GM18499 (cell line): Measurements from ENCODE around the gene FFAR4.

ENCODE experiments used
- ATAC-seq: cut with Tn5 transposase; IDR thresholded peaks from one replicate; pipeline ENCODE4 v1.9.1; 2021; ENCODE audit warnings: moderate number of reproducible peaks; ENCODE audit not compliant: insufficient read depth, unreplicated experiment

FFAR4 gene

DNA sequence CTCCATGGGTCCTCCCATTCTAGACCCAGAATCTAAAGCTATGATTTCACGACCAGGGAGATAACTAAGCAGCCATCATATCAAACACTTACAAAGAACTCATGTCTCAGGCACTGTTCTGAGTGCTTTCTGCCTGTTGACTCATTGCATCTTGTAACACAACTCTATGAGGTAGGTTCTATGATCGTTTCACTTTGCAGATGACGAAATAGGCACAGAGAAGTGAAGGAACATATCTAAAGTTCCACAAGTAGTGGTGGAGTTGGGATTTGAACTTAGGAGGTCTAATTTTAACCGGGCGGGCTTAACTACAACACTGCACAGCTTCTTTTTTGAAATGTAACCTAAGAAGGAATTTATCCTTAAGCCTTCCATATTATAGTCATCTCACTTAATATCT is 31.7 kb downstream of the FFAR4 start:
- no peak for ATAC-seq

- ATAC-seq = no peak
Observed at GRCh38 chr10:93599335-93599734, 32.9 kb downstream of the FFAR4 start.

GRCh38 chr10:93599778-93600177 is 33.3 kb downstream of the FFAR4 start:
- no peak for ATAC-seq

DNA sequence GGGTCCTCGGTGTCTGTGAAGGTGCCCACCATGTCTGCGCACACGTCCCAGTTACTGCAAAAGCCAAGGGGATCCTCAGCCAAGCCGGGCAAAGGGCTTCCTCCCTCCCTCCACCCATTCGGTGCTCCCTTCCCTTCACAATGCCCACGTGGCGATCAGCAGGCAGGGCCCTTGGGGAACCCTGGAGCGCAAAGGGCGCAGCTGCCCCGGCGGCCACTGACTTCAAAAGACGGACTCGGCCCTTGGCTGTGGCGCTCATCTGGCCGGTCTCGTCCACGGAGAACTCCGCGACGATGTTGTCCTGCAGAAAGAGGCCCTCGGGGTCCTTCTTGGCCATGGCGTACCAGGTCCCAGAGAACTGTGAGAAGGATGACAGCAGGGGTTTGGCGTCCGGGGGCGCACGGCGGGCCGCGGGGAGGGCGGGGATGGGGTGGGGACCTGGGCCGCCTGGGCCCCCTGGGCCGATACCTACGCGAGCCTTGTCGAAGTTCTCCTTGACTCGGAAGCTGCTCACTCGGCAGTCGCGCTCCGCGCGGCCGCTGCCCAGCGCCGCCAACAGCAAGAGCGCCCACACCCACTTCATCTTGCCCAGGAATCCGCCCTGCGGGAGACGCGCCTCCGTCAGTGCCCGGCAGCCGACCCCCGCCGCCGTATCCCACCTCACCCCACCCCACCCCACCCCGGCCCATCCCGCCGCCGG is 34.1 kb downstream of the FFAR4 start:
- ATAC-seq = no peak

DNA sequence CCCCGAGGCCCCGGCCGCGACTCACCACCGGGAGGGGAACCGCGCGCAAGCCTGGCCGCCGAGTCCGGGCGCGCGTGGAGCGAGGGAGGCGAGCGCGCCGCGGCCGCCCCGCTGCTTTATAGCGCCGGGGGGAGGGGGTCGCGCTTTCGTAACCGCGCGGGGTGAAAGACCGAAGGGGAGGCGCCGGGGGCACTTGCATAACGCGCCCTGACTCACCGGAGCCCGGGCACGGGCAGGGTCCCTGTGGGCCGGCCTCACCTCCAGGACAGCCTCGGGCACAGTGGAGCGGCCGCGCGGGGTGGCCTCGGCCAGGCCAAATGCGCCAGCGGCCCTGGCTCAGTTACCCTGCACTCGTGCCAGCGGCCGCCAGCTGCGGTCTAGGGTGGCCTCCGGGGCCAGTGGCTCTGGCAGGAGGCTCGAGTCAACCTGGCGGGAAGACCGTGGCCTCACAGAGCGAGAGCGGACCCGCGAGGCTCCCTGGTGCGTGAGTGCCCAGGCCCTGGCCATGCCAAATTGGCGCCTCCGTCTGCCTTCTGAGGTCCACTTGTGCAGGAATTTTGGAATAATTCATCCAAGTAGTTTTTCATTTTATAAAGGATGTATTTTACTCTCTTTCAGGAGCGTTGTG is 34.8 kb downstream of the FFAR4 start, which contains the start of gene RBP4:
TSS of gene RBP4 (minus strand) at position 90 of the 628 bp plus-strand sequence. CDS start 207 bp downstream, outside the sequence.
- ATAC-seq = no peak

DNA sequence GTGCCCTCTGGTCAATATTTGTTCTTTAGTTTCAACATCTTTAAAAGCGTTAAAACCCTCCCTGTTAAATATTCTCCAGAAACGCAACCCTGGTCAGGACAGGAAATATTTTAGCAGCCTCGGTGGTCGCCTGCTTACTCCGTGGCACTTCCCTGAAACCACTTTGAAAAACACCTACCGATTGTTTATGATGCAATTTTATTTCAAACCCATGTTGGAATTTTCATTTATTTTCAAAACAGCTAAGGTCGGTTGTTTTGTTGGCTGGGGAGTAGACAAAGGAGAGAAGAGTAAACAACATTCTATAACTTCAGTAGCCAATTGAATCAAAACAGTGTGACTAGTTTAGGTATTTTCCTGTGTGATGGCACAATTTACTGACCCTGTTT is 35.3 kb downstream of the FFAR4 start:
- ATAC-seq = no peak

GRCh38 chr10:93603023-93603422 is 36.6 kb downstream of the FFAR4 start:
- ATAC-seq = no peak

DNA sequence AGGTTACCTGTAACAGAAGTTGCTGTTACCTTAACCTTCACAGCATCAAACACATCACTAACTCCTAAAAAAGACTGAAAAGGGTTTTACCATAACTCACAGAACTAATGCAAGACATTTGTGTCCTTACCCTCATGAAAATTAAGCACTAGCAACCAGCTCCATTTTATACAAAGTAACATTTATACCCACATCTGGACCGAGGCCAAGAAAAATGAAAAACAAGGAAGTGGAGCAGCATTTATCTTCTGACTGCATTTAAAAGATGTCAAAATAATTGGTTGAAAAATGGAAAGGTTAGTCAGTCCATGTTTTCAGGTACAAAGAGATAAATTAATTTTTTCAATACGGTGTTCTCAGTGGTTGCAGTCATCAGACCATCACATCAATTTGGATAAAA is 37.7 kb downstream of the FFAR4 start:
- ATAC-seq = no peak

- no peak for ATAC-seq
Observed at GRCh38 chr10:93608421-93608820, 42.0 kb downstream of the FFAR4 start.

- no peak for ATAC-seq
Observed at GRCh38 chr10:93612311-93612710, 45.8 kb downstream of the FFAR4 start, which contains the start of gene PDE6C. TSS of gene PDE6C (plus strand) at chr10:93612537. CDS start at chr10:93612726, 189 bp downstream.

DNA sequence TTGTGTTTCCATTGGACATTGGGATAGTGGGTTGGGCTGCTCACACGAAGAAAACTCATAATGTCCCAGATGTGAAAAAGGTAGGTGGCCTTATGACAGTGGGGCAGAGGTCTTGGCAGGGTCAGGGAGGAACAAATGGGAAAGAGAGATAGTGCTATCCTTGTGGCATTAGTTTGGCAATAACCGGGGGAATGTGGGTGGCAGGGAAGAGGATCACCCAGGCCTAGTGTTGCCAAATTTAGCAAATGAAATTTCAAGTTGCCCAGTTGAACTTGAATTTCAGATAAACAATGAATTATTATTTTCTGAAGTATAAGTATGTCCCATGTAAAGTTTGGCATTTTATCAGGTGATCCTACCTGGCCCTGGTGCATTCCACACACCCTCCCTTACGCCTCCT is 46.7 kb downstream of the FFAR4 start:
- no peak for ATAC-seq

DNA sequence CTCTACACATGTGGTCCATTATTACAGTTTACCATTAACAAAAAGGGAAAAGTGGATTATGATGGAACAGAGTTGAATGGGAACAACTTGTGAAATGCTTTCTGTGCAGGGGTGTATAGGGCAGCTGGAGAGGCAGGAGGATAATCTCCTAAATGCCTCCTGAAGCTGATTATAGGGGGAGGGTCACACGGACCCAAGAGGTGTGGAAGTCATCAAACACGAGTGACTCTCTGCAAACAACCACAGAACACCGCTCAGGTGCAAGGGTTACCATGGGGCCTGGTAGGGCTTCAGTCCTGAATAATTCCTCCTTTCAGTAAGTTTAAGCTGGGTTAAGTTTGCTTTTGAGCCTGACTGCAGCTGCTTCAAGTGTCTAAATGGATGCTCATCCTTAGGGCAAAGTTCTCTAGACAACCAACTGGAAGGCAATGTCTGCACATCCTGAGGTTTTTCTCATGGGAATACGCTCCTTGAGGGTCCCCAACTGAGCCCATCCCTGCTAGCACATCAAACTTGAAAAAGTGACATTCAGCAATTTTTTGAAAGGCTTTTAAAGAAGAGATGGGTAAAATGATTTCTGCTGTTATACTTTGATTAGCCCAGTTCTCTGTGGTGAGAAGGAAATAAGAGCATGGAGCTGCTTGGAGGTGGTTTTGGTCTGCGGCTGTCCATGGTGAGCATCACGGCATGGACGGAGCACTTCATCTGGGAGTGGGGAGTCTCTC is 47.8 kb downstream of the FFAR4 start:
- ATAC-seq = no peak

DNA sequence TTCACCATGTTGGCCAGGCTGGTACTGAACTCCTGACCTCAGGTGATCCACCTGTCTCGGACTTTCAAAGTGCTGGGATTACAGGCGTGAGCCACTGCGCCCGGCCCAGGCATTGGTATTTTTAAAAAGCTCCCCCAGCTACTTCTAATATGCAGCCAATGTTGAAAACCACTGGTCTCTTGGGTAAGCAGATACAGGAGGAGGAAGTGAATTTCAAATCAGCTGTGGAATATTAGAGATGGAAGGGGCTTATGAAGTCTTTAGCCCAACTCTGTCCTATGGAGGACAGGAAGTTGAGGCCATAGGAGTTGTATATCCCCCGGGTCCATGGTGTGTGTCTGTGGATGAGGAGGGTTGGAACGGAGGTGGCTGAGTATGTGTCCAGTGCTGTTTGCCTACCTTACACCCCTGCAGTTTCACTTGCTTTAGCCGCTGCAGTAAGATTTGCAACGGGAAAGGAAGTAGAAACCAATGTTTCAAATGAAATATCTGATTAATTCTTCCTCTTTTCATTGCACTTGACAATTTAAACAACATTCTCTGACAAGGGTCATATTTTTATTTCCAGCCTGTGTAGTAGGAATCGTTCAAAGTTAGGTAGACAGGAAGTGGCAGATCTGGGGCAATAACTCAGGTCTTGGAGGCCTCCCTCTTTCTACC is 49.2 kb downstream of the FFAR4 start:
- no peak for ATAC-seq

- no peak for ATAC-seq
Observed at GRCh38 chr10:93620925-93621324, 54.5 kb downstream of the FFAR4 start.

GRCh38 chr10:93622942-93623341 is 56.5 kb downstream of the FFAR4 start:
- no peak for ATAC-seq

- no peak for ATAC-seq
Observed at GRCh38 chr10:93628858-93629257, 62.4 kb downstream of the FFAR4 start.

DNA sequence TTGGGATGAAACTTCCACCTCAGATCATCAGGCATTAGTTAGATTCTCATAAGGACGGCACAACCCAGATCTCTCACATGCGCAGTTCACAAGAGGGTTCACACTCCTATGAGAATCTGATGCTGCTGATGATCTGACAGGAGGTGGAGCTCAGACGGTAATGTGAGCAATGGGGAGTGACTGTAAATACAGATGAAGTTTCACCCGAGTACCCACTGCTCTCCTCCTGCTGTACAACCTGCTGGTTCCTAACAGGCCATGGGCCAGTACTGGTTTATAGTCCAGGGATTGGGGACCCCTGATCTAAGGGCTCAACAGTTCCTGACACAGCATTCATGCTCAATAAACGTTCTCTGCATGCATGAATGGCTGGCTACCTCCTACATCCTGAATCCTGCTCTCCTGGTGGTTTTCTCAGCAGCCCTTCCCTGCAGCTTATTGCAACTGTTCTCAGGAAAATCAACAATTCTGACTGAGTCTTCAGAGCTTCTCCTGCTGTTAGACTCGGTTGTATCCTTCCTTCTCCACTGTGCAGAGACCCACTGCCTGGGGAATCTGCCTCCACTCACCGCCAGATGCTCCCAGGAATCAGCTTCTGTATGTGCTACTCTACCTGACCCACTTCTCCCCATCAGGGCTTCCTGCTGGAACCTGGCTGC is 63.3 kb downstream of the FFAR4 start:
- no peak for ATAC-seq

DNA sequence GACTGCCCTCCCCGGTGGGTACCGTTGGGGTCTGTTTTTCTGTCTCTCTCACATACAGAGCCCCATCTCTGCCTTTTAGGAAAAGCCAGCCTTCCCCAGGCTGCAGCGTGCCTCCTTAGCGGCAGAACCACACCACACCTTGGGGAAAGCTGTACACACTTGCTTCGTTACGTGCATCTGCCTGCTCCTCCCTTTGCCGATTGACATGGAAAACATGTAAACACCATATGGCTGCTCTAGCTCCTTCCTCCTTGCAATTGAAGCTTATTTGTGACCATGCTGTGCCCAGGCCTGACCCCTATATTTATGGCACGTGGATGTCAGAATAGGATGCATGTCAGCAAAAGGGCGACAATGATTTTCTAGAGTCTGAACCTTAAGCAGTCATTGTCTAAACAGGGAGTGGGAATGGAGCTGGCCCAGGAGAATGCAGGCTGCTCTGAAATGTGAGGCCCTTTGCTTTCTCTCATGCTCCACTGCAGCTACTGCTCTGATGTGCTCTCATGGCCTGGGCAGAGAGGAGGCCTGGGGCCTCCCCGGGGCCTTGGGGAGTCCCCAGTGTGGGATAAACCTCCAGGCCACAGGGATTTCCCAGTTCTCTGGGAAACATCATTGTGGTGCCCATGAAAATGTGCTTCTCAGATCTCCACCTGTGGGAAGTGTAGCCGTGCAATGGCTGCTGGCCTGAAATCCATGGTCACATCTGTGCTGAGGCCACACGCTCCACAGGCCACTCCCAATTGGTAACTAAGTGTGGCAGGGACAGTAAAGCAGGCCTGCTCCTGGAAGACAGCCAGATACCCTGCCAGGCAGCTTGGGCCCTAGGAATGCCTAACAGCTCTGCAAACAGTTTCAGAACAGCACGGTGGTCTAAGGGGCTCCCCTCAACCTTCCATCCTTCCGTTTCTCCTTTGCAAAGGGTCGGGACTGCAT is 64.4 kb downstream of the FFAR4 start:
- ATAC-seq = no peak
